Heart left ventricle (tissue), 16 donors: ENCODE results near the gene IL33. TPM values are rescaled to one million over a fixed set of nuclear protein-coding genes. Genes with fewer than 3 reads are reported as not detected.

Source experiments
- ATAC-seq, 4 donors: fragments of 200-7000 bp; cut with Tn5 transposase; one replicate each; pipeline ENCODE4 v1.9.1; 2020 to 2022; ENCODE audit warnings: moderate library complexity in 4 of 4, mild to moderate bottlenecking in 3 of 4, moderate number of reproducible peaks in 1 of 4
- DNase-seq, 5 donors: peaks; one replicate each; pipeline ENCODE4 v3.0.0-alpha.2; 2020
- H3K27ac ChIP-seq, 12 donors: fragments of 200-600 bp; sonication (generic) in 4 of 12; one replicate each; pipeline versions ENCODE4 v1.5.0 to v1.8.0; 2016 to 2022; ENCODE audit warnings: mild to moderate bottlenecking in 2 of 12
- H3K27me3 ChIP-seq, 9 donors: fragments of 200-600 bp; sonication (generic) in 2 of 9; one replicate each; pipeline versions ENCODE4 v1.5.1 to v1.8.0; 2016 to 2022; ENCODE audit warnings: mild to moderate bottlenecking in 3 of 9
- H3K36me3 ChIP-seq, 9 donors: fragments of 200-600 bp; sonication (generic) in 2 of 9; one replicate each; pipeline versions ENCODE4 v1.5.0 to v1.8.0; 2018 to 2022; ENCODE audit warnings: mild to moderate bottlenecking in 2 of 9
- H3K4me1 ChIP-seq, 12 donors: fragments of 200-600 bp; sonication (generic) in 4 of 12; one replicate each; pipeline versions ENCODE4 v1.5.0 to v1.8.0; 2016 to 2022; ENCODE audit warnings: mild to moderate bottlenecking in 3 of 12
- H3K4me3 ChIP-seq, 12 donors: fragments of 200-600 bp; sonication (generic) in 4 of 12; one replicate each; pipeline versions ENCODE4 v1.5.0 to v1.8.0; 2017 to 2022; ENCODE audit warnings: mild to moderate bottlenecking in 9 of 12, moderate library complexity in 4 of 12
- H3K9me3 ChIP-seq, 12 donors: fragments of 200-600 bp; sonication (generic) in 4 of 12; one replicate each; pipeline versions ENCODE4 v1.5.0 to v1.8.0; 2016 to 2022; ENCODE audit warnings: mild to moderate bottlenecking in 1 of 12
- POLR2A ChIP-seq, 2 donors: fragments of 450-650 bp; IDR thresholded peaks; one replicate each; pipeline ENCODE4 v1.6.1; 2017; ENCODE audit warnings: antibody characterized with exemption in 2 of 2, mild to moderate bottlenecking in 2 of 2, moderate library complexity in 2 of 2
- WGBS, 4 donors: extraction: QIAGEN DNeasy Blood & Tissue Kit in 2 of 4; methylation state at CpG; one replicate each; pipeline versions ENCODE4 v1.1.5 to v1.1.7; 2013 to 2018; 5-methylcytosine and 5-hydroxymethylcytosine counted together
- intact Hi-C, 10 donors: fragments of 100-400 bp; cut with DNase I; formaldehyde crosslinking; loops; one replicate each; pipeline versions ENCODE4 v1.11.1 to v1.14.2; 2022
- polyA plus RNA-seq, 2 donors: library from polyadenylated mRNA; stranded (reverse); fragments of 200-250 nt; gene quantifications; one replicate each; pipeline ENCODE4 v1.2.3, GENCODE V29; 2013
- total RNA-seq, 9 donors: library from RNA; depleted of rRNA in 2 of 9; stranded (reverse); fragments of >200 nt in 2 of 9; fragmentation: NEBNext Ultra II Directional in 3 of 9; extraction: Animal tissue kit (Norgen Biotek cat#: 25700) in 3 of 9; gene quantifications; one replicate each; pipeline versions ENCODE4 v1.1.0 to v1.2.4, GENCODE V29; 2016 to 2023
- TF ChIP-seq, protein P1 (sequence below), 12 donors: fragments of 200-600 bp; sonication (generic) in 4 of 12; IDR thresholded peaks; one replicate each; pipeline versions ENCODE4 v1.5.0 to v1.8.0; 2018 to 2022; ENCODE audit warnings: antibody characterized with exemption in 12 of 12, mild to moderate bottlenecking in 5 of 12
- donor health status: ischemic (EF 13 %, LVEDD 7.1; RV severe dilation, severe dysfunction).
- donor health status: healthy with polysubstance abuse.
- donor health status: DM: no; HTN: yes; CAD: no.
- donor health status: DM: no; HTN: no; CAD: no.
- donor health status: ischemic (EF 25% LVEDD 6.9; RV normal size, moderate dysfunction).
- donor health status: ischemic (EF 25% LVEDD 5.7; RV mildly dilated, moderate dysfunction).
- donor health status: healthy.
- donor health status: DM: yes; HTN: yes; CAD: no.
- donor health status: ischemic (EF 35%, LVEDD 5.7; RV mildly dilated, moderate dysfunction).
- donor health status: nonischemic (EF 11% LVEDD 7.7; RV severe dilation, severe dysfunction).
- donor health status: DM: yes; HTN: yes; CAD: no.
- donor health status: PGD.
- donor health status: ischemic (EF 29% LVEDD 5.4; RV normal size, mild dysfunction).
- donor health status: nonischemic (EF 23%, LVEDD 6.1; RV moderate dilation, normal function).

The IL33 gene
- total and polyA plus RNA-seq, 11 donors = 6.6 to 36.5 (median 12.7) TPM

DNA sequence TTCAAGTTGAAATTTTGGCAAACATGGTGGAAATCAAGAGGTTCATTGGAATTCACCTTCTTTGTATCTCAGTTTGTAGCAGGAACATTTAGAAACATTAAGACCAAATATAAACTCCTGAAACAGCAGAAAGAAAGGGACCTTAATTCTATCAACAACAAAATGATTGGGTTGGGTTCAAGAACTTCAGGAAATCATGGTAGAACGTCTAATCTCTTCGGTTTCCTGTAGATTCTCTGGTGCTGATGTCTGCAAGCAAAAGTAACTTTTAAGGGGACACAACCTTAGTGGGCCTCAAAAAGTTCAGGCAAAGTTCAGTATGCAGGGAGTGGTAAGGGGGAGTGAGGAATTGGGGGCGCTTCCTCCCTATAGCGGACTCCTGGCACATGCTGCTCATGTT lies 3.4 kb downstream of the IL33 start:
- Histone ChIP-seq H3K27ac (peak overlapping the region in 10 of 12 donors; percentile 10 to 78 (median 52)), H3K36me3 (no peaks in the 10 kb centered on the region), H3K9me3 (no peaks in the 10 kb centered on the region), H3K27me3 (no peaks in the 10 kb centered on the region), H3K4me1 (peaks cover 0 to 54% (median 6%) of the 10 kb centered on the region in 12 donors), H3K4me3 (peak overlapping the region in 3 of 12 donors; percentile 8 to 11 (median 9))
- ATAC-seq = peak in 1 of 4 donors; percentile 19
- TF ChIP-seq, protein P1, sequence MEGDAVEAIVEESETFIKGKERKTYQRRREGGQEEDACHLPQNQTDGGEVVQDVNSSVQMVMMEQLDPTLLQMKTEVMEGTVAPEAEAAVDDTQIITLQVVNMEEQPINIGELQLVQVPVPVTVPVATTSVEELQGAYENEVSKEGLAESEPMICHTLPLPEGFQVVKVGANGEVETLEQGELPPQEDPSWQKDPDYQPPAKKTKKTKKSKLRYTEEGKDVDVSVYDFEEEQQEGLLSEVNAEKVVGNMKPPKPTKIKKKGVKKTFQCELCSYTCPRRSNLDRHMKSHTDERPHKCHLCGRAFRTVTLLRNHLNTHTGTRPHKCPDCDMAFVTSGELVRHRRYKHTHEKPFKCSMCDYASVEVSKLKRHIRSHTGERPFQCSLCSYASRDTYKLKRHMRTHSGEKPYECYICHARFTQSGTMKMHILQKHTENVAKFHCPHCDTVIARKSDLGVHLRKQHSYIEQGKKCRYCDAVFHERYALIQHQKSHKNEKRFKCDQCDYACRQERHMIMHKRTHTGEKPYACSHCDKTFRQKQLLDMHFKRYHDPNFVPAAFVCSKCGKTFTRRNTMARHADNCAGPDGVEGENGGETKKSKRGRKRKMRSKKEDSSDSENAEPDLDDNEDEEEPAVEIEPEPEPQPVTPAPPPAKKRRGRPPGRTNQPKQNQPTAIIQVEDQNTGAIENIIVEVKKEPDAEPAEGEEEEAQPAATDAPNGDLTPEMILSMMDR (IDR thresholded peaks at IDR 0.05) = no peak
- TF ChIP-seq POLR2A (IDR thresholded peaks at IDR 0.05) = no peak
- intact Hi-C loops = loop anchor here in 1 of 10 donors (5.0 kb wide), 1 partner anchor 53 kb away; no protein-coding TSS in a partner anchor
- 54 to 74% (median 70%) methylated on average over 4 of the region's 4 CpGs for WGBS, 4 donors
- DNase-seq = no peak

DNA sequence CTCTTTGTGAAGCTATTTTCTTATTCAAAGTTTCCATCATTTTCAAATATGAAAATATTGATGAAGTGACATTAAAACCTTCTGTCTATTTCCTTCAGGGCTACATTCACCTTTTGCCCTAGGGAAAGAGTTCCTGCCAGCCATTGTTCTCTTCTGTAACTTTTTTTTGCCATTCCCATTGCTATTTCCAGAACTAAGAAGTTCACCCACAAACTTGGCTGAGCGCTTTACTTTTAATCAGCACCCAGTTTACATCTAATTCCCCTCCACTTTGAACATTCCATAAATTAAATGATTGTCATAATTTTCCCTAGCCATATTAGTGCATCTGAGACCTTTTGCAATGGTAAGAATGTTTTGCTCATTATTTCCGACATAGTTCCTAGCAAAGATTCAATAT lies 4.4 kb downstream of the IL33 start:
- no peaks in the 10 kb centered on the region for H3K9me3 ChIP-seq
- no peak for ATAC-seq
- no peaks in the 10 kb centered on the region for H3K27me3 ChIP-seq
- 47 to 63% (median 55%) methylated on average over 2 of the region's 2 CpGs for WGBS, 4 donors
- H3K4me1 ChIP-seq = peaks cover 0 to 62% (median 10%) of the 10 kb centered on the region in 12 donors
- H3K4me3 ChIP-seq = no peak overlapping the region
- H3K36me3 ChIP-seq = no peaks in the 10 kb centered on the region
- no peak for DNase-seq
- TF ChIP-seq POLR2A (IDR thresholded peaks at IDR 0.05) = no peak
- TF ChIP-seq, protein P1 (IDR thresholded peaks at IDR 0.05) = no peak
- H3K27ac ChIP-seq = peak overlapping the region in 9 of 12 donors; percentile 10 to 78 (median 52)
- intact Hi-C loops = loop anchor here in 1 of 10 donors (5.0 kb wide), 1 partner anchor 52 kb away; no protein-coding TSS in a partner anchor

DNA sequence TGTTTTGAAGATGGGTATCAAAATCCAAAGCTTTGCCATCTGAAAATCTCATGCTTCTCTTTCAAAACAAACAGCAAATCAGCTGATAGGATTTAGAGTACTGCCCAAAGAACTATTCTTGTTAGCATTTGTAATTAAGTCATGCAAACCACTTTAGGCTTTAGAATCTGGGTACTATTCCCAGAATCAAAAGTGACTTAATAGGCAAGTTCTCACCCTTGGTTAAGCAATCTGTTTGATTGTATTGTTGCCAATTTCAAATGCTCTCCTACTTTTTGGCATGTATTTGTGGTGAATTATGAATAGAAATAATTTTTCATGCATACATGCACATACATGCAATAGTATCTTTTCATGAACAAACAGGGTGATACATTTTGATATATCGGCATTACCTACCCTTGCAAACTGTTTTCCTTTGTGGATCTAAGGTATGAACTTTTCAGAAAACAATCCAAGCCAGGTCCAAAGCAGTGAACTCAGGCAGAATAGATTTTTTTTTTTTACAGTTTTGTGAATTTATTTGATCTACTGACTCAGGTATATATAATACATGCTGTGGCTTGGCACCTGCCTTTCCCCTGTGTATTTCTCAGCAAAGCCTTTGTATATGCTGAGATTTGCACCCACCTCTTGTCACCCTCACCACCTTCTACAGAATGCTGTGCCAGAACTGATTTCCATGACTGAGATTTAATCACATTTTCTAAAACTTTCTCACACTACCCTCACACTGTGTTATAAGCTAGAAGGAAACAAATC lies 9.0 kb downstream of the IL33 start:
- intact Hi-C loops = no loop called here
- Histone ChIP-seq H3K36me3 (no peaks in the 10 kb centered on the region), H3K4me1 (peaks cover 0 to 89% (median 26%) of the 10 kb centered on the region in 12 donors), H3K27me3 (no peaks in the 10 kb centered on the region), H3K9me3 (no peaks in the 10 kb centered on the region), H3K4me3 (no peak overlapping the region), H3K27ac (peak overlapping the region in 8 of 12 donors; percentile 1 to 61 (median 14))
- no peak for TF ChIP-seq POLR2A (IDR thresholded peaks at IDR 0.05)
- TF ChIP-seq, protein P1 (IDR thresholded peaks at IDR 0.05) = no peak
- DNase-seq (no peak), ATAC-seq (no peak)
- WGBS, 4 donors = 88 to 97% (median 93%) methylated on average over 1 of the region's 1 CpG

DNA sequence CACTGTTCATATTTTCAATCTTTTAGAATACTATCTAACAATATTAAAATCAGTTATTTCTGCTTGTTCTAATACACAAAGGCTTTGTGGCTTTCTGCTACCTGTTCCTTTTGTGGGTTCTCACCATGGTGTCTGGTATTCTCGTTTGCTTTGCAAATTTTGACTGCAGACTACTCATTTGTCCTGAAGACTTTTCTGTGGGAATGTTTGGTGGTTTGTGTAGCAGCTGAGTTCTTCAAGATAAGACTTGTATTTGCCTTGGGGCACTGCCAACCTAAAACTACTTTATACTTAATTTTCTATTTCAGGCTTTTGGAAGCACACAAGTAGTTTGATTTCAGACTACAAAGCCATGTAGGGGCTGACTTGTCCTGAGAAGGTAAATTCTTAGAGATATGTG lies 11.1 kb downstream of the IL33 start:
- no peaks in the 10 kb centered on the region for H3K27me3 ChIP-seq
- peak overlapping the region in 7 of 12 donors; percentile 2 to 46 (median 22) for H3K27ac ChIP-seq
- WGBS, 4 donors = 17 to 30% (median 25%) methylated on average over 1 of the region's 1 CpG
- no peaks in the 10 kb centered on the region for H3K36me3 ChIP-seq
- intact Hi-C loops = no loop called here
- peak overlapping the region in 1 of 12 donors; percentile 5 for H3K4me3 ChIP-seq
- H3K9me3 ChIP-seq = no peaks in the 10 kb centered on the region
- peaks cover 0 to 96% (median 38%) of the 10 kb centered on the region in 12 donors for H3K4me1 ChIP-seq
- DNase-seq (peak in 1 of 5 donors; percentile 32), ATAC-seq (peak in 3 of 4 donors; percentile 28 to 65 (median 54))
- no peak for TF ChIP-seq POLR2A (IDR thresholded peaks at IDR 0.05)
- TF ChIP-seq, protein P1 (IDR thresholded peaks at IDR 0.05) = no peak
